ENCODE data around the gene LMO2.

DNA sequence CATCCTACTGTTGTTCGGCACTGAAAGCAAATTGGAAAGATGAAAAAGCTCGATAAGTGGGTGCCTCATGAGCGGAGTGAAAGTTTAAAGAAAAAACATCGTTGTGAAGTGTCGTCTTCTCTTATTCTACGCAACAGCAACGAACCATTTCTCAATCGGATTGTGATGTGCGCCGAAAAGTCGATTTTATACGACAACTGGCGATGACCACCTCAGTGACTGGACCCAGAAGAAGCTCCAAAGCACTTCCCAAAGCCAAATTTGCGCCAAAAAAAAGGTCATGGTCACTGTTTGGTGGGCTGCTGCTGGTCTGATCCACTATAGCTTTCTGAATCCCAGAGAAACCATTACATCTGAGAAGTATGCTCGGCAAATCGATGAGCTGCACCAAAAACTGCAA is 59.2 kb downstream of the LMO2 start:
- no peak for TF ChIP-seq SOX6 (IDR thresholded peaks at IDR 0.05)
- no peak for TF ChIP-seq SOX6 (CRISPR knock-in tag; IDR thresholded peaks at IDR 0.05)
- TF ChIP-seq SCMH1 (CRISPR knock-in tag; IDR thresholded peaks at IDR 0.05; ENCODE audit: borderline replicate concordance) = no peak
- no peak for TF ChIP-seq TP53 (CRISPR knock-in tag; conservative IDR thresholded peaks at IDR 0.05)
- no peak for TF ChIP-seq HOXA7 (CRISPR knock-in tag; IDR thresholded peaks at IDR 0.05)
- TF ChIP-seq SIN3A (IDR thresholded peaks at IDR 0.05; ENCODE audit: borderline replicate concordance, low read depth, low read length) = no peak
- no peak for TF ChIP-seq FOXM1 (CRISPR knock-in tag; IDR thresholded peaks at IDR 0.05)
- TF ChIP-seq POLR2G (IDR thresholded peaks at IDR 0.05; ENCODE audit: low read depth, low read length) = no peak
- TF ChIP-seq TBX3 (IDR thresholded peaks at IDR 0.05; ENCODE audit: borderline replicate concordance) = no peak
- TF ChIP-seq NFE2L2 (IDR thresholded peaks at IDR 0.05; ENCODE audit: low read length) = no peak
